Left lung (tissue), 10 donors: ENCODE results near the gene IGSF21. TPM values are rescaled to one million over a fixed set of nuclear protein-coding genes. Genes with fewer than 3 reads are reported as not detected.

ENCODE experiments used
- ATAC-seq: fragments of 200-7000 bp; cut with Tn5 transposase; one replicate; pipeline ENCODE4 v1.9.1; 2020; ENCODE audit warnings: moderate library complexity
- DNase-seq, 4 donors: peaks; one replicate each; pipeline ENCODE4 v3.0.0-alpha.2; 2013 to 2020
- H3K27ac ChIP-seq, 2 donors: fragments of 200-600 bp; sonication (generic) in 1 of 2; one replicate each; pipeline versions ENCODE4 v1.5.0 to v1.8.0; 2020 to 2021
- H3K27me3 ChIP-seq, 2 donors: fragments of 200-600 bp; sonication (generic) in 1 of 2; one replicate each; pipeline versions ENCODE4 v1.5.0 to v1.8.0; 2020 to 2021
- H3K36me3 ChIP-seq, 2 donors: fragments of 200-600 bp; sonication (generic) in 1 of 2; one replicate each; pipeline versions ENCODE4 v1.5.0 to v1.8.0; 2020 to 2021
- H3K4me1 ChIP-seq, 2 donors: fragments of 200-600 bp; one replicate each; pipeline ENCODE4 v1.8.0; 2021
- H3K4me3 ChIP-seq, 2 donors: fragments of 200-600 bp; sonication (generic) in 1 of 2; one replicate each; pipeline versions ENCODE4 v1.5.0 to v1.8.0; 2020 to 2021; ENCODE audit warnings: mild to moderate bottlenecking in 1 of 2
- H3K9me3 ChIP-seq, 2 donors: fragments of 200-600 bp; sonication (generic) in 1 of 2; one replicate each; pipeline versions ENCODE4 v1.5.0 to v1.8.0; 2020 to 2021
- intact Hi-C, 2 donors: fragments of 100-400 bp; cut with DNase I; formaldehyde crosslinking; loops; one replicate each; pipeline versions ENCODE4 v1.11.2 to v1.14.2; 2022
- polyA plus RNA-seq, 6 donors: library from polyadenylated mRNA; unstranded; fragments of 120-200 nt; gene quantifications; one replicate each; pipeline ENCODE4 v1.2.1, GENCODE V29; 2013; ENCODE audit not compliant: insufficient read length in 6 of 6
- total RNA-seq, 2 donors: library from RNA; stranded (reverse); fragmentation: NEBNext Ultra II Directional; extraction: Animal tissue kit (Norgen Biotek cat#: 25700); gene quantifications; one replicate each; pipeline ENCODE4 v1.2.1, GENCODE V29; 2021
- TF ChIP-seq, protein P1 (sequence below), 2 donors: fragments of 200-600 bp; sonication (generic) in 1 of 2; IDR thresholded peaks; one replicate each; pipeline versions ENCODE4 v1.5.0 to v1.8.0; 2021; ENCODE audit warnings: antibody characterized with exemption in 2 of 2
- donor health status: DM: no; HTN: yes; CAD: no.
- donor health status: DM: no; HTN: no; CAD: no.

IGSF21 gene
- total and polyA plus RNA-seq, 8 donors: 0.14 to 1.2 (median 0.25) TPM; not detected in 2

GRCh38 chr1:18411321-18411720, 303.7 kb downstream of the IGSF21 start:
- TF ChIP-seq, protein P1, sequence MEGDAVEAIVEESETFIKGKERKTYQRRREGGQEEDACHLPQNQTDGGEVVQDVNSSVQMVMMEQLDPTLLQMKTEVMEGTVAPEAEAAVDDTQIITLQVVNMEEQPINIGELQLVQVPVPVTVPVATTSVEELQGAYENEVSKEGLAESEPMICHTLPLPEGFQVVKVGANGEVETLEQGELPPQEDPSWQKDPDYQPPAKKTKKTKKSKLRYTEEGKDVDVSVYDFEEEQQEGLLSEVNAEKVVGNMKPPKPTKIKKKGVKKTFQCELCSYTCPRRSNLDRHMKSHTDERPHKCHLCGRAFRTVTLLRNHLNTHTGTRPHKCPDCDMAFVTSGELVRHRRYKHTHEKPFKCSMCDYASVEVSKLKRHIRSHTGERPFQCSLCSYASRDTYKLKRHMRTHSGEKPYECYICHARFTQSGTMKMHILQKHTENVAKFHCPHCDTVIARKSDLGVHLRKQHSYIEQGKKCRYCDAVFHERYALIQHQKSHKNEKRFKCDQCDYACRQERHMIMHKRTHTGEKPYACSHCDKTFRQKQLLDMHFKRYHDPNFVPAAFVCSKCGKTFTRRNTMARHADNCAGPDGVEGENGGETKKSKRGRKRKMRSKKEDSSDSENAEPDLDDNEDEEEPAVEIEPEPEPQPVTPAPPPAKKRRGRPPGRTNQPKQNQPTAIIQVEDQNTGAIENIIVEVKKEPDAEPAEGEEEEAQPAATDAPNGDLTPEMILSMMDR (IDR thresholded peaks at IDR 0.05): no peak
- ATAC-seq (no peak), DNase-seq (no peak)
- H3K27me3 ChIP-seq: peaks cover 0 to 17% of the 10 kb centered on the region in 2 donors
- intact Hi-C loops: no loop called here
- no peak overlapping the region for H3K4me3 ChIP-seq
- no peaks in the 10 kb centered on the region for H3K36me3 ChIP-seq
- H3K4me1 ChIP-seq: no peaks in the 10 kb centered on the region
- H3K9me3 ChIP-seq: peaks cover 0 to 20% of the 10 kb centered on the region in 2 donors
- H3K27ac ChIP-seq: no peak overlapping the region

DNA sequence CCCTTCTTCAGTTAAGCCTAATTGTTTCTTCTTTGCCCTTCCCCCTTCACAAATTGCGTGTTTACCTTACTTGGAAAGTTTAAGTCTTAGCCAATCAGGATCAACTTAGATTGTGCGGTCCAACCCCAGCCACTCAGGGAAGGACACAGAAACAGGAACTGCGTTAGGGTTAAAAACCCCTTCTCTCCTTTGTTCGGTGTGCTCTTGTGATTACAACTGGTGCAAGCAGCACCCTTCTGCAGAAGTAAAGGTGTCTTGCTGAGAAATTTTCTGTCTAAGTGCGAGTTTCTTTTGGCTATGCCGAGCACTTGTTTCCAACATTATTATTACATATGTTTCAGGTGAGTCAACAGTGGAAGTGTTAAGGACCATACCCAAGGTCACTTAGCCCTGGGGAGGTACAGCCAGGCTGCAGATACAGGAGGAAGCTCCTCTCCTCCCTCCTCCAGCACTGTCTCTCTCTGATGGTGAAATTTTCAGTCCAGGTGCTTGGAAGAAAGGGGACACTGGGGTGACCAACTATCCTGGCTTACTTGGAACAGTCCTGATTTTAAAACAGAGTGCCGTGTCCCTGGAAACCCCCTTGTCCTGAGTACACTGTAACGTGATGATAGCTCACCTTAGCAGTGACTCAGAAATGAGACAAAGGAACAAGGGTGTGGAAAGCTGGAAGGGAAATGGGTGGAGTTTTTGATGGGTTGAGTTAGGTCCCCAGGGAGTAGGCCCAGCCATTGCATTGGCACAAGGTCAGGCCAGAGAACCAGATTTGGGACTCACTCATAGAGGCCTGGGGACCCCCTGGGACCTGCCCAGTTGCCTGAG, 304.4 kb downstream of the IGSF21 start:
- Histone ChIP-seq H3K9me3 (peaks cover 0 to 20% of the 10 kb centered on the region in 2 donors), H3K27me3 (peaks cover 0 to 11% of the 10 kb centered on the region in 2 donors), H3K36me3 (no peaks in the 10 kb centered on the region), H3K4me3 (no peak overlapping the region), H3K4me1 (no peaks in the 10 kb centered on the region), H3K27ac (no peak overlapping the region)
- no peak for DNase-seq
- TF ChIP-seq, protein P1 (IDR thresholded peaks at IDR 0.05): no peak
- intact Hi-C loops: no loop called here
- ATAC-seq: no peak

DNA sequence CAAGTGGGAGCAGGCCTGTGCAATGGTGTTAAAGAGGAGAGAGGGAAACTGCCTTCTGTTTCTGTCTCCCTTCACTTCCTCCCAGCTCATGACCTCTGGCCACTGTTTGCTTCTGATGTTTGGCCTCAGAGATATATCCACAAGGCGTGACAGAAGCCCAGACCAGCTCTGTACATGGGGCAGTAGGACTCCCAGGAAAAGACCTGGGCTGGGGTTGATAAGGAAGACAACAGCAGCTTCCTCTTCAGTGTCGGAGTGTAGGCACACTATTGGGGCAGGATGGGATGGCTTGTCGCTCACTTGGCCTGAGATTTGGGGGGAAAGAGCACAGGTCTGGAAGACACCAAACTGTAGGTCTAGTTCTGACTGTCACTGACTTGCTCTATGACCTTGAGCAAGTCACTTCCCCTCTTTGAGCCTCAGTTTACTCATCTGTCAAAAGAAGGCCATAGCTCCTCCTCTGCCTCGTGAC, 305.3 kb downstream of the IGSF21 start:
- peaks cover 0 to 2% of the 10 kb centered on the region in 2 donors for H3K27me3 ChIP-seq
- ATAC-seq (no peak), DNase-seq (no peak)
- no peaks in the 10 kb centered on the region for H3K4me1 ChIP-seq
- H3K4me3 ChIP-seq: no peak overlapping the region
- H3K36me3 ChIP-seq: no peaks in the 10 kb centered on the region
- TF ChIP-seq, protein P1 (IDR thresholded peaks at IDR 0.05): no peak
- H3K27ac ChIP-seq: no peak overlapping the region
- H3K9me3 ChIP-seq: peaks cover 0 to 20% of the 10 kb centered on the region in 2 donors
- intact Hi-C loops: no loop called here

DNA sequence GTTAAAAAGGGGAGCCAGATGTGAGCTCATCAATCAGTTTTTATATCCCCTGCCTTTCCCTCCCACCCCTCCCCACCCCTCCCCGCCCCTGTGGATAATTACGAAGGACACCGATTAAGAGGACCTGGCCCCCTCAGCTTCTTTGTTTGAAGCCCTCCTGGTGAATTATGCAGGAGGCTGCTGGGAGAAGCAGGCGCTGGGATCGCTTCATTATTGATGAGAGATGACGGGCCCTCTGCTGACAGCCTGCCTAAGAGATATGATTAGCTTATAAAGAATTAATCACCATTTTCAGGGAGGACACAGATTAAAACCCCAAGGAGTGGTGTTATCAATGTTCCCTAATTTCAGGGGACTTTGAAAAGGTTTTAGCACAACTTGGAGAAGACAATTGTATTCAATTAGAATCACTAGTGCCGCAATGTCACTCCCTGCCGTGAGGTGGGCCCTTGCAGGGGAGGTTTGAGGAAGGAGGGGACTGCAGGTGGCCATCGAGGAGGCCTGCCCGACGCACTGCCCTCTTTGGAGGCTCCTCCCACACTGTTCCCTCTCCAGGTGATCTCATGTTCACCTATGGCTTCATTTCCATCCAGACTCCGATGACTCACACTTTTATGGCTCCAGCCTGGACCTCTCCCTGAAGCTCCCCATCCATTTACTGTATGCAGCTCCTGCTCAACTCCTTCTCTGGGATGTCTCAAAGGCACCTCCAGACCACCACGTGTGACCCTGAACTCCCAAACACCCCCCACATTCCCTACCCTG, 306.1 kb downstream of the IGSF21 start:
- Histone ChIP-seq H3K9me3 (peaks cover 0 to 20% of the 10 kb centered on the region in 2 donors), H3K4me1 (no peaks in the 10 kb centered on the region), H3K4me3 (no peak overlapping the region), H3K27me3 (no peaks in the 10 kb centered on the region), H3K36me3 (no peaks in the 10 kb centered on the region), H3K27ac (no peak overlapping the region)
- TF ChIP-seq, protein P1 (IDR thresholded peaks at IDR 0.05): no peak
- DNase-seq: no peak
- intact Hi-C loops: no loop called here
- ATAC-seq: no peak

DNA sequence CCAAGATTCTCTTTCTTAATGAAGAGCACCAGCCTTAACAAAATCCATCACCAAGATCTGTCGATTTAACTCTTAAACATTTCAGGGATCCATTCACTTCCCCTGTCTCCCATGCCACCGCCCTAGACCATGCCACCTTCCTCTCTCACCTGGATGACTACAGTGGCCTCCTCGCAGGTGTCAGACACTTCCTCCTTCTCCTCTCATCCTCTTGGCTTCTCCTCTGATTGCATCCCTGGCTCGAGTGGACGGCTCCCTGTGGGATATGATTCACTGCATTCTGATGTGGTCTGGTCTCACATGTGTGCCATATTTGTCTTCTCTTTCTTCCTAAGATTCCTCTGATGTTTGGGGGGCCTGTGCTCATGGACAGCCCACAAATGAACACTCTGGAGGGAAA, 306.7 kb downstream of the IGSF21 start:
- DNase-seq: no peak
- Histone ChIP-seq H3K4me1 (no peaks in the 10 kb centered on the region), H3K27me3 (no peaks in the 10 kb centered on the region), H3K27ac (no peak overlapping the region), H3K9me3 (peaks cover 0 to 20% of the 10 kb centered on the region in 2 donors), H3K4me3 (no peak overlapping the region), H3K36me3 (no peaks in the 10 kb centered on the region)
- ATAC-seq: no peak
- TF ChIP-seq, protein P1 (IDR thresholded peaks at IDR 0.05): no peak
- intact Hi-C loops: no loop called here
